HG03064 (cell line): ENCODE results near the gene KLHL11.

Experiments
- ATAC-seq: cut with Tn5 transposase; IDR thresholded peaks from one replicate; pipeline ENCODE4 v1.9.1; 2021; ENCODE audit warnings: low read depth; ENCODE audit not compliant: unreplicated experiment

The KLHL11 gene

GRCh38 chr17:41864836-41865595, at the start of gene KLHL11:
TSS of gene KLHL11 (minus strand) at chr17:41865423. CDS start at chr17:41865370, 53 bp downstream.
- ATAC-seq, result peak; percentile 76

- no peak for ATAC-seq
Measured at GRCh38 chr17:41915020-41915419, 49.8 kb upstream of the KLHL11 start.

- no peak for ATAC-seq
Measured at GRCh38 chr17:41914358-41914766, 49.1 kb upstream of the KLHL11 start.

GRCh38 chr17:41913798-41914197, 48.6 kb upstream of the KLHL11 start:
- no peak for ATAC-seq

- no peak for ATAC-seq
Measured at GRCh38 chr17:41912925-41913324, 47.7 kb upstream of the KLHL11 start.

- no peak for ATAC-seq
Measured at GRCh38 chr17:41910701-41911391, 45.6 kb upstream of the KLHL11 start.

GRCh38 chr17:41909088-41909487, 43.9 kb upstream of the KLHL11 start:
- ATAC-seq, result no peak

GRCh38 chr17:41907633-41908539, 42.7 kb upstream of the KLHL11 start:
- ATAC-seq, result no peak

- ATAC-seq, result no peak
Measured at GRCh38 chr17:41907185-41907556, 41.9 kb upstream of the KLHL11 start.

GRCh38 chr17:41906465-41907184, 41.4 kb upstream of the KLHL11 start:
- ATAC-seq, result no peak

GRCh38 chr17:41905172-41905571, 39.9 kb upstream of the KLHL11 start:
- ATAC-seq, result no peak

- ATAC-seq, result no peak
Measured at GRCh38 chr17:41904242-41904841, 39.1 kb upstream of the KLHL11 start.

- no peak for ATAC-seq
Measured at GRCh38 chr17:41901646-41902045, 36.4 kb upstream of the KLHL11 start.

GRCh38 chr17:41896726-41897125, 31.5 kb upstream of the KLHL11 start:
- no peak for ATAC-seq

- no peak for ATAC-seq
Measured at GRCh38 chr17:41895617-41896016, 30.4 kb upstream of the KLHL11 start.

- ATAC-seq, result no peak
Measured at GRCh38 chr17:41894791-41895331, 29.6 kb upstream of the KLHL11 start.

- ATAC-seq, result no peak
Measured at GRCh38 chr17:41893384-41893783, 28.2 kb upstream of the KLHL11 start.

- no peak for ATAC-seq
Measured at GRCh38 chr17:41892021-41892376, 26.8 kb upstream of the KLHL11 start.

GRCh38 chr17:41891135-41892020, 26.2 kb upstream of the KLHL11 start:
- ATAC-seq, result no peak
